Stimulated activated naive CD8-positive, alpha-beta T cell treated with anti-CD3 and anti-CD28 coated beads, Interleukin-15, amount 100 ng/mL, for 72 hours (primary cell): Measurements from ENCODE around the gene MARK3.
"Not testable (repeated sequence)": the region's sequence is repeated elsewhere in the genome, so short reads cannot be mapped to it uniquely, and the experiment has no call there.

Source experiments
- ATAC-seq: fragments of 150-1000 bp; cut with Tn5 transposase; 2 replicates; pipeline ENCODE4 v1.10.0; 2021; ENCODE audit warnings: mild to moderate bottlenecking, moderate library complexity
- DNase-seq, 2 donors: peaks; one replicate each; pipeline ENCODE4 v3.0.0; 2021 to 2022
- H3K27ac Mint-ChIP-seq, 2 donors: one replicate each; pipeline ENCODE4 v1.8.0; 2022; ENCODE audit warnings: mild to moderate bottlenecking in 2 of 2, mixed read lengths in 2 of 2, moderate library complexity in 2 of 2
- H3K27me3 Mint-ChIP-seq: one replicate; pipeline ENCODE4 v1.8.0; 2022; ENCODE audit warnings: mixed read lengths
- H3K4me1 Mint-ChIP-seq: one replicate; pipeline ENCODE4 v1.8.0; 2022; ENCODE audit warnings: mild to moderate bottlenecking, mixed read lengths
- H3K4me3 Mint-ChIP-seq, 2 donors: one replicate each; pipeline ENCODE4 v1.8.0; 2022; ENCODE audit warnings: mild to moderate bottlenecking in 2 of 2, mixed read lengths in 2 of 2, moderate library complexity in 1 of 2
- H3K9me3 Mint-ChIP-seq, 2 donors: one replicate each; pipeline ENCODE4 v1.8.0; 2022; ENCODE audit warnings: mixed read lengths in 2 of 2

The MARK3 gene

GRCh38 chr14:103524002-103524935 is 139.1 kb downstream of the MARK3 start:
- H3K9me3 Mint-ChIP-seq, result no peaks in the 10 kb centered on the region

GRCh38 chr14:103525430-103526246 is 140.4 kb downstream of the MARK3 start:
- Mint-ChIP-seq H3K27me3 (peaks cover 18% of the 10 kb centered on the region), H3K27ac (peak overlapping the region; percentile 55 to 61), H3K4me1 (peaks cover 34% of the 10 kb centered on the region)
- H3K4me3 Mint-ChIP-seq, DNase-seq, ATAC-seq, H3K9me3 Mint-ChIP-seq: not testable (repeated sequence)

More at GRCh38 chr14:103524002-103524935, 139.1 kb downstream of the MARK3 start:
- ATAC-seq (no peak), DNase-seq (no peak)
- Mint-ChIP-seq H3K4me1 (peaks cover 33% of the 10 kb centered on the region), H3K27ac (no peak overlapping the region), H3K4me3 (no peak overlapping the region), H3K27me3 (peaks cover 27% of the 10 kb centered on the region)

GRCh38 chr14:103526247-103526913 is 141.2 kb downstream of the MARK3 start:
- Mint-ChIP-seq H3K27ac (peak overlapping the region; percentile 55 to 61), H3K27me3 (peaks cover 18% of the 10 kb centered on the region), H3K4me1 (peaks cover 41% of the 10 kb centered on the region), H3K9me3 (no peaks in the 10 kb centered on the region), H3K4me3 (no peak overlapping the region)
- DNase-seq, result no peak
- no peak for ATAC-seq

- no peaks in the 10 kb centered on the region for H3K9me3 Mint-ChIP-seq
- no peak for ATAC-seq
- no peak for DNase-seq
- H3K27me3 Mint-ChIP-seq, result peaks cover 18% of the 10 kb centered on the region
- peak overlapping the region; percentile 53 to 99 for H3K4me3 Mint-ChIP-seq
- H3K4me1 Mint-ChIP-seq, result peaks cover 46% of the 10 kb centered on the region
- no peak overlapping the region for H3K27ac Mint-ChIP-seq
These were observed 141.7 kb downstream of the MARK3 start for GRCh38 chr14:103526914-103527248.

- DNase-seq, result peak in 1 of 2 donors; percentile 49
- ATAC-seq, result peak; percentile 59
- Mint-ChIP-seq H3K27ac (peak overlapping the region in 1 of 2 donors; percentile 95), H3K4me1 (peaks cover 53% of the 10 kb centered on the region), H3K4me3 (peak overlapping the region; percentile 98 to 99), H3K27me3 (peaks cover 18% of the 10 kb centered on the region), H3K9me3 (no peaks in the 10 kb centered on the region)
These were observed 142.4 kb downstream of the MARK3 start for GRCh38 chr14:103527408-103528145.

- no peak for DNase-seq
- peak overlapping the region; percentile 98 to 99 for H3K4me3 Mint-ChIP-seq
- H3K4me1 Mint-ChIP-seq, result peaks cover 55% of the 10 kb centered on the region
- ATAC-seq, result no peak
- peak overlapping the region; percentile 95 to 99 for H3K27ac Mint-ChIP-seq
- H3K9me3 Mint-ChIP-seq, result no peaks in the 10 kb centered on the region
- peaks cover 16% of the 10 kb centered on the region for H3K27me3 Mint-ChIP-seq
These were observed 143.0 kb downstream of the MARK3 start for GRCh38 chr14:103528146-103528586.

GRCh38 chr14:103528587-103529382 is 143.6 kb downstream of the MARK3 start, which contains the start of gene TRMT61A:
TRMT61A (plus strand) TSS chr14:103529196; CDS start chr14:103529979, 783 bp downstream.
- peak within 1 kb of the TSS; percentile 99 for H3K27ac Mint-ChIP-seq
- DNase-seq (peak; percentile 61 to 66), ATAC-seq (peak; percentile 81)
- H3K27me3 Mint-ChIP-seq, result peaks cover 10% of the 10 kb centered on the region
- peaks cover 55% of the 10 kb centered on the region for H3K4me1 Mint-ChIP-seq
- no peaks in the 10 kb centered on the region for H3K9me3 Mint-ChIP-seq
- peak within 1 kb of the TSS; percentile 98 to 99 for H3K4me3 Mint-ChIP-seq

- Mint-ChIP-seq H3K27ac (peak overlapping the region; percentile 99), H3K4me3 (peak overlapping the region; percentile 98 to 99), H3K9me3 (no peaks in the 10 kb centered on the region), H3K4me1 (peaks cover 55% of the 10 kb centered on the region), H3K27me3 (peaks cover under 1% of the 10 kb centered on the region)
- DNase-seq (no peak), ATAC-seq (no peak)
These were observed 144.5 kb downstream of the MARK3 start for GRCh38 chr14:103529383-103530365.

- H3K4me3 Mint-ChIP-seq, result peak overlapping the region; percentile 98 to 99
- ATAC-seq (no peak), DNase-seq (no peak)
- H3K27ac Mint-ChIP-seq, result peak overlapping the region in 1 of 2 donors; percentile 99
- H3K4me1 Mint-ChIP-seq, result peaks cover 55% of the 10 kb centered on the region
- no peaks in the 10 kb centered on the region for H3K9me3 Mint-ChIP-seq
- no peaks in the 10 kb centered on the region for H3K27me3 Mint-ChIP-seq
These were observed 145.2 kb downstream of the MARK3 start for GRCh38 chr14:103530390-103530789.

GRCh38 chr14:103530831-103531230 is 145.6 kb downstream of the MARK3 start:
- no peaks in the 10 kb centered on the region for H3K27me3 Mint-ChIP-seq
- H3K4me3 Mint-ChIP-seq, result peak overlapping the region in 1 of 2 donors; percentile 99
- no peak for DNase-seq
- peaks cover 55% of the 10 kb centered on the region for H3K4me1 Mint-ChIP-seq
- ATAC-seq, result no peak
- H3K27ac Mint-ChIP-seq, result peak overlapping the region in 1 of 2 donors; percentile 48
- H3K9me3 Mint-ChIP-seq, result no peaks in the 10 kb centered on the region

- H3K27ac Mint-ChIP-seq, result no peak overlapping the region
- H3K27me3 Mint-ChIP-seq, result no peaks in the 10 kb centered on the region
- H3K4me1 Mint-ChIP-seq, result peaks cover 55% of the 10 kb centered on the region
- DNase-seq, result no peak
- no peak for ATAC-seq
- H3K4me3 Mint-ChIP-seq, result peak overlapping the region in 1 of 2 donors; percentile 41
- no peaks in the 10 kb centered on the region for H3K9me3 Mint-ChIP-seq
These were observed 146.4 kb downstream of the MARK3 start for GRCh38 chr14:103531421-103532215.
